NCI-H226 (cell line): ENCODE measurements around the gene PEX14.
A peak's percentile ranks its signal among the peaks of the same experiment; 100 is the strongest.

Experiments
- DNase-seq: peaks from one replicate; pipeline ENCODE4 v3.0.0-alpha.2; 2015

The PEX14 gene

GRCh38 chr1:10651793-10652192, 177.0 kb downstream of the PEX14 start:
- DNase-seq = no peak

- no peak for DNase-seq
Observed at GRCh38 chr1:10652626-10653025, 177.9 kb downstream of the PEX14 start.

GRCh38 chr1:10653370-10654125, 178.8 kb downstream of the PEX14 start:
- DNase-seq = no peak

- DNase-seq = no peak
Observed at GRCh38 chr1:10655002-10655401, 180.3 kb downstream of the PEX14 start.

- DNase-seq = no peak
Observed at GRCh38 chr1:10656431-10656830, 181.7 kb downstream of the PEX14 start.

- DNase-seq = no peak
Observed at GRCh38 chr1:10657088-10657847, 182.5 kb downstream of the PEX14 start.

- no peak for DNase-seq
Observed at GRCh38 chr1:10658396-10659066, 183.8 kb downstream of the PEX14 start.

- DNase-seq = no peak
Observed at GRCh38 chr1:10659218-10659617, 184.5 kb downstream of the PEX14 start.

GRCh38 chr1:10659646-10660540, 185.1 kb downstream of the PEX14 start:
- DNase-seq = no peak

- DNase-seq = no peak
Observed at GRCh38 chr1:10661453-10661852, 186.7 kb downstream of the PEX14 start.

- no peak for DNase-seq
Observed at GRCh38 chr1:10662090-10662688, 187.4 kb downstream of the PEX14 start.

GRCh38 chr1:10662824-10663677, 188.3 kb downstream of the PEX14 start:
- DNase-seq = no peak

GRCh38 chr1:10663678-10664035, 188.9 kb downstream of the PEX14 start:
- DNase-seq = no peak

- DNase-seq = no peak
Observed at GRCh38 chr1:10664251-10664650, 189.5 kb downstream of the PEX14 start.

- DNase-seq = no peak
Observed at GRCh38 chr1:10665226-10665625, 190.5 kb downstream of the PEX14 start.

GRCh38 chr1:10665930-10666850, 191.4 kb downstream of the PEX14 start:
- DNase-seq = peak; percentile 37

- no peak for DNase-seq
Observed at GRCh38 chr1:10667861-10668761, 193.4 kb downstream of the PEX14 start.

- DNase-seq = no peak
Observed at GRCh38 chr1:10669570-10669969, 194.8 kb downstream of the PEX14 start.

GRCh38 chr1:10670190-10670589, 195.4 kb downstream of the PEX14 start:
- DNase-seq = no peak
